Gastrocnemius medialis (tissue), 4 donors: ENCODE results near the gene XXYLT1.

Experiments used
- CTCF ChIP-seq, 5 experiments: fragments of 450-650 bp in 3 of 5; fragments of 200-600 bp in 2 of 5; sonication (generic) in 2 of 5; IDR thresholded peaks in 4 of 5; conservative IDR thresholded peaks in 1 of 5; 1 replicate in 4 of 5; 2 replicates in 1 of 5; pipeline ENCODE4 v1.5.1; 2016 to 2019; ENCODE audit warnings: antibody characterized with exemption in 5 of 5, mild to moderate bottlenecking in 3 of 5, moderate library complexity in 3 of 5
- POLR2A ChIP-seq, 2 donors: fragments of 450-650 bp; IDR thresholded peaks; one replicate each; pipeline ENCODE4 v1.6.1; 2017; ENCODE audit warnings: antibody characterized with exemption in 2 of 2, mild to moderate bottlenecking in 2 of 2, moderate library complexity in 2 of 2

- TF ChIP-seq CTCF (IDR thresholded peaks at IDR 0.05 in 4 of 5, conservative IDR thresholded peaks at IDR 0.05 in 1 of 5) (no peak), POLR2A (IDR thresholded peaks at IDR 0.05) (no peak)
Measured at GRCh38 chr3:195224156-195224979, 46.6 kb downstream of the XXYLT1 start.
